ENCODE results near the gene EIF3J.
"Not testable (repeated sequence)": the region's sequence is repeated elsewhere in the genome, so short reads cannot be mapped to it uniquely, and the experiment has no call there.

The EIF3J gene

DNA sequence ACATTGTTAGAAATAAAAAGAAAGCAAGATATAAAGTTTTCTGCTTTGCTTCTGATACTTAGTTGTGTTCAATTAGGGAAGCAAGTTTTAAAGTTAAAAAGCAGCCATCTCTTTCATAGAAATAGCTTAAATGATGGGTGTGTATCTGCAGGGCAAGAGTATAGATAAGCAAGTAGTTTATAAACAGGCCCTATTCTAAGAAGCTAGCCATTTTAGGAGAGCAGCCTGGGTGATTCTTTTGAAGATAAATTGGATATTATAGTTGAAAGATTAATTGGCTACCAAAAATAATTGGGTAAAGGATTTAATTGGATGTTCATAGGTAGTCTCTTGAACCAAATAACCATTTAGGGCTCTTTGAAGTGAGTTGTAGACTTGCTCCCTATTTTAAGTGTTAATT is 5.6 kb downstream of the EIF3J start:
- peak; percentile 64 for DNase-seq (ENCODE audit: low spot score)

DNA sequence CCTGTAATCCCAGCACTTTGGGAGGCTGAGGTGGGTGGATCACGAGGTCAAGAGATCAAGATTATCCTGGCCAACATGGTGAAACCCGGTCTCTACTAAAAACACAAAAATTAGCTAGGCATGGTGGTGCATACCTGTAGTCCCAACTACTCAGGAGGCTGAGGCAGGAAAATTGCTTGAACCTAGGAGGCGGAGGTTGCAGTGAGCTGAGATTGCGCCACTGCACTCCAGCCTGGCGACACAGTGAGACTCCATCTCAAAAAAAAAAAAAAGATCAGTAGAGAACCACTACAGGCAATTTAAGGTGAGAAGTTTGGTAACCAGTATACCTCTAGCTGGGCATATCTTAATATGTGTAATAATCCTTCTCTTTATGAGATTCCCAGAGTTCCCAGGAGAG is 7.8 kb downstream of the EIF3J start:
- DNase-seq (ENCODE audit: low spot score) = not testable (repeated sequence)

DNA sequence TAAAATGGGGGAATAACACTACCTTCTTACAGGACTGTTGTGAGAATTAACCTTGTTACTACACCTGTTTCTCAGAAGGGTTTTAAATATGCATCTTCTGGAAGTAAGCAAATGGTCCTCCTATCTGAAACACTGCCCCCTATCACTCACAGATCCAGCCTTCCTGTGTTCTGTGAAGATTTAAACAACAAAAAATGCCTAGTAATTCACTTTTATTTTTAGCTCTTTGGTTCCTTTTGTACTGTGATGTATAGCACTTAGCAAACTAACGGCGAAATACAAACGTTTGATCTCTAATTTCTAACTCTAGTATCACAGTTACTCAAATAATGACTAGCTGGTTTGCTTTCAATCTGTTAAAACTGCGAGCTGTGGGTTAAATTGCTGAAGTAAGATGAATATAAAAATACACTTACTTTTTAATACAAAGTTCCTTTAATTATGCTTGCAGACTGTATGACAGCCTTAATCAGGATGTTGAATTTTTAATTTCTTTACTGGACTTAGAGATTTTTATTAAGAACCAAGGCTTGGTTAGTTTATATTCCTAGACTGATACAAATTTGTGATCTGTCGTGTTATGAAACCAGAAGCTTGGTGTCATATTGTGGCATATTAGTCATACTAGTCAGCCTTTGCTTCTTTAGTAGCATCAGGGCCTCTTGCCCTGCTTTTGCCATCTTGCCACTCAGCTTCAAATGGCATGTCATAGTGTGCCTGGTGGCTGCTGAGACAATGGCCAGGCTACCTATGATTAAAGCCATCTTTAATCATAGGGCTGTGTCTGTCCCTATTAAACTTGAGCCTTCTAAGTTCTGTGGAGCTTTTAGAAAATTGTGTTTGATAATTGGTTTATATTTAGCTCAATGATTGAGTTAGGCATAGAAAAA is 9.2 kb downstream of the EIF3J start:
- no peak for DNase-seq (ENCODE audit: low spot score)

DNA sequence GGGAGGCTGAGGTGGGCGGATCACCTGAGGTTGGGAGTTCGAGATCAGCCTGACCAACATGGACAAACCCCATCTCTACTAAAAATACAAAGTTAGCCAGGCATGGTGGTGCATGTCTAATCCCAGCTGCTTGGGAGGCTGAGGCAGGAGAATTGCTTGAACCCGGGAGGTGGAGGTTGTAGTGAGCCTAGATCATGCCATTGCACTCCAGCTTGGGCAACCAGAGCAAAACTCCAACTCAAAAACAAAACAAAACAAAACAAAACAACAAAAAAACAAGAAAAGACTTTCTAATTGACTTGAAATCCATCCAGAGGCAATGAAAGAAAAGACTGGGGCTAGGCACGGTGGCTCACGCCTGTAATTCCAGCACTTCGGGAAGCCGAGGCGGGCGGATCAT is 12.2 kb downstream of the EIF3J start:
- not testable (repeated sequence) for DNase-seq (ENCODE audit: low spot score)

DNA sequence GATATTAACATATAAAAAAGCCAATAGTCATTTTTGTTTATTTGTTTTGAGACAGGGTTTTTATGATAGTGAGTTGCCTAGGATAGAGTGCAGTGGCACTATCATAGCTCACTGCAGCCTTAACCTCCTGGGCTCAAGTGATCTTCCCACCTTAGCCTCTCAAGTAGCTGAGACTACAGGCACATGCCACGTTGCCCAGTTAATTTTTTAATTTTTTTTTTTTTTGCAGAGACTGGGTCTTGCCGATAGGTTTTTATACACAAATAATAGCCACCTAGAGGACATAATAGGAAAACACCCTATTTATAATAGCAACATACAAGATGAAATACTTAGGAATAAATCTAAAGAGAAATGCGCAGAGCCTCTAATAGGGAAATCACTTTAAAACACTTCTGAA is 13.3 kb downstream of the EIF3J start:
- DNase-seq (ENCODE audit: low spot score) = peak; percentile 57

DNA sequence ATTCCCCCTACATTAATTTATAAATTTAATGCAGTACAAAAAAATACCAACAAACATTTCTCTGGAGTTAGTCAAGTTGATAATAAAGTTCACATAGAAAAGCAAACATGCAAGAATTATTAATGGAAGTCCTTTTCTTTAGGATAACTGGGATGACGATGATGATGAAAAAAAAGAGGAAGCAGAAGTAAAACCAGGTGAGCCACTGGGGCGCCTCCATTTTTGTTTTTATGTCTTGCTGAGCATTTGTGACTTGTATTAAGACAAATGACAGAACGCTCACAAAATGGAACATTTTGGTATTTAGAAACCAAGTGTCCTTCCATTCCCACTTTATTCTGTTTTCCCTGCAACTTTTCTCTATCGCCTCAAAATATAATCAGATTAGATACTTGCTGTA is 13.8 kb downstream of the EIF3J start:
- no peak for DNase-seq (ENCODE audit: low spot score)

DNA sequence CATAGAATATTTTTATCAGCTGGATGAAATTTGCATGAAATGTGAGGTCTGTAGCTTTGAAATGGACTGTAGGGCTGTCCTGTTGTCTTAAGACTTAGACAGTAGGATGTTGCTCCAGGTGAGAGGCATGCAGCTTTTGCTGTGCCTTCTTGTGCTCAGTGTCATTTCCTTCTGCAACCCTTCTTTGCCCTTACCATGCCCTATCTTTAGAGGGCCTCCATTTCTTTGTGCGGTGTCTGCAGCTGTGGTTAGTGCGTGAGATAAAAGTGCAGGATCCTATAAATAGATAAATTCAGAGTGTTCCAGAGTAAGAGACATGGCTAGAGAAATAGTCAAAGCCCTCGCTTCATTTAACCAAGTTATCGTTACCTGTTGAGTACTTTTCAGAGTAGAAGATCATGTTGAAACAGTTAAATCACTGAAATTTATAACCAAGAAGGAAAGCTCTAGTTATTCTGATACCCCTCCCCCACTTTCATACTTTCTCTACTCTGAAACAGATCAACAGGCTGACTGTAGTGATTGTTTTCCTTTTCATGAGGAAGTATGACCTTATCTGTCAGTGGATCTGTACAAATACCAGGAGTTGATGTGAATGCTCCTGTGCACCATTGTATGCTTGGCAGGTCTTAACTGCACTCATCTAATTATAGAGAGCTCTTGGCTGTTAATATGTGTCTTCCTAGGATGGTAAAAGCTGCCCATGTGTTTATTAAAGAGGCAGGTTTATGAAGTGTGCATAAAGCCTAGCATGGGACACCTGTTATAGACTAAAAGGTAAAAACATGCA is 18.2 kb downstream of the EIF3J start:
- DNase-seq (ENCODE audit: low spot score) = no peak

DNA sequence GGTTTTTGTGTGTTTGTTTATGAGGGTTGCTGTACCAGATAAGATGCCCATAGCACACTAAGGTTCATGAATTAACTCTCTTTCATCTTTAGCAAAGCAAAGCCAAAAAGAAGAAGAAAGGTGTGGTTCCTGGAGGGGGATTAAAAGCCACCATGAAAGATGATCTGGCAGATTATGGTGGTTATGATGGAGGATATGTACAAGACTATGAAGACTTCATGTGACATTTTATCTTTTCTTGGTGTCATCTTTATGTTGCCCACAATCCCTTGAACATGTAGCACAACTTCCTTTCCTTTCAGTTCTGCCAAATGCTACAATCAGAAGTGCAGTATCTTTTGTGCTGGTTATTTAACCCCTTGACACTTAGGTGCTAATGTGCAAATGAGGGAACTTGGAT is 24.0 kb downstream of the EIF3J start:
- not testable (repeated sequence) for DNase-seq (ENCODE audit: low spot score)

DNA sequence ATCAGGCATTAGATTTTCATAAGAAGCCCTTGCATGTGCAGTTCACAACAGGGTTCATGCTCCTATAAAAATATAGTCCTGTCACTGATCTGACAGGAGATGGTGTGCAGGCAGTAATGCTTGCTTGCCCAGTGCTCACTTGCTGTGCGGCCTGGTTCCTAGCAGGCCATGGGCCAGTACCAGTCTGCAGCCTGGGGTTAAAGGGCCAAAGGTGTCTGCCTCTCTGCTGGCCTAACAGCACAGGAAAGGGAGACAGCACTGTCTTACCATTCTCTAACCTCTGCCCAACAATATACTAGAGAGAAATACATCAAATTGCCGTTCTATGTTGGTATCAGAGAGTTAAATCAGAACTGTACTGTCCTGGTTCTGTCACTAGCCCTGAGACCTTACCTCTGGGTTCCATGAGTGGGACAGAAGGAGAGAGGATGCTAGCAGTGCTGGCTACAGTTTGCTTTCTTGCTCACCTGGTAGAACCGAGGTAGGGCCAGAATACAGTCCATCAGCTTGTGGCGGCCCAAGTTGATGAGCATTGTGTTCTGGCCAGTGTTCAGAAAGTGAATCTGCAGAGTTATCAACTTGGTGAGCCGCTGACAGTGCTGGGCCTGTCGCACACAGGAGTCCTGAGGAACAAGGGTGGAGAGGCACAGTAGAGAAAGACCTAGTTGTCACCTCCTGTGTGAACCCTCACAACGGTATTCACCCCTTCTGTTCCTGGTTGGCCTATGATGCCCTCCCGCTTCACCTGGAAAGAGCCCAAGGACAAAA is 28.6 kb downstream of the EIF3J start:
- no peak for DNase-seq (ENCODE audit: low spot score)

DNA sequence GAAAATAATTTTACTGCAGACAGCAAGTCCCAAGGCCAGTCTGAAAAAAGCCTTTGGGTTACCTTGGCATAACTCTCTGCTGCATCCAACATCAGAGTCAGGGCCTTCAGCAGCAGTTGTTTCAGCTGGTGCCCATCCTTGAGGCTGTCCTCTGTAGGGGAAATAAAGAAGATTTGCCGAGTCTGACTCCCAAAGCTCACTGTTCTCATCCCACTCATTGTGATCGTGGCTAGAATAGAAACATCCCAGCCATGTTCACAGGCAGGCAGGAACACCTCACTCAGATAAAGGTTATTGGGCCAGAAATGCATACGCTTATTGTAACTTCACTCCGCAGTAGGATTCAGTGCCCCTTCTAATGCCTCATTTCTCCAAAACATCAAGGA is 29.2 kb downstream of the EIF3J start:
- no peak for DNase-seq (ENCODE audit: low spot score)

DNA sequence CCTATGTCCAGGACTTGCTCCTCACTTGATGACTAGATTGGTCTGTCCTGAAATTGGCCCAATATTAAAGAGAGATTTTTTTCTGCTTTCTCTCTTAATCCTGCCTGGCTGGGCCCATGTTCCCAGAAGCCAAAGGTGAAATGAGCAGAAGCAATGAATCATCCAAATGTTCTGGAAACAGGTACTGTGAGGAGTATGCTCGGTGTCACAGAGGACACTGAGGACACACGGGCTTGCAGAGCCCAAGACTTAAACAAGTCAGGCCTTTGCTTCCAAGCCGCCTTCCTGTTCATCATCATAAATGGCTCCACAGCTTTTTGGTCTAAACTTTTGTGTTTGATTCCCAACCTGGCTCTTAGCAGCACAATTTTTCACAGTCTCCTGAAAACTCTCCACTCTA is 31.4 kb downstream of the EIF3J start:
- no peak for DNase-seq (ENCODE audit: low spot score)

DNA sequence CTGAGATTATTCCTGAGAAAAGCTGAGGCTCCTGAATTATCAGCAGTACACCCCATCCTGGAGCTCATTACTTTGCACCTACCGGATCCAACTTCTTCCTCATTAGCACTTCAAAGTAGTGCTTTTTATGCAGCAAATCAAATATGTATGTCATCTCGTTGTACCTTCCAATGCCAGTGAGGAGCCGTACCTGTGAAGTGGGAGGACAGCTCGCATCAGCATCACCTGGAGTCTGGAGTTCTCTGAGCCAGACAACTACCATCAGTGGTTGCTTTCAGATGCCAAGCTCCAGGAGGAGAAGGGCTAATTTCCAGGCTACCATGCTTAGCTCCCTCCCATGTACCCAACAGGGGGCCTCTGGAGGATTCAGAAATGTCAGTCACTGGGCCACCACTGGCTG is 32.4 kb downstream of the EIF3J start:
- no peak for DNase-seq (ENCODE audit: low spot score)

DNA sequence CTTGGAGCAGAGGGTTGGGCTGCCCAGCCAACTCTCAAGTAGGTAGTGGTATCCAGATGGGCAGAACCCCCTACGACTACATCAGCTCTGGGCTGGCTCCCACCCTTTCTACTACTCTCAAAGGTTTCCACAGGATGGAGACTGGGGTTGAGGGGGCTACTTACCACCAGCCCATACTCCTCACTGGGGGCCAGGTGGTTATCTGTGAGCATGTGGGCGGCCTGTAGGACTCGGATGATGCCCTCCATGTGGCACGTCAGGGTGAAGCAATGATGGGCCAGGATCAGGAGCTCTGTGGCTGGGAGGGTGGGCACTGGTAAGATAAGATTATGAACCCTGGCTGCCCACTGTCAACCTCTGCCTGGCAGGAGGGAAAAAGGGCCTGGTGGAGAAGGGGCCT is 33.4 kb downstream of the EIF3J start:
- no peak for DNase-seq (ENCODE audit: low spot score)

DNA sequence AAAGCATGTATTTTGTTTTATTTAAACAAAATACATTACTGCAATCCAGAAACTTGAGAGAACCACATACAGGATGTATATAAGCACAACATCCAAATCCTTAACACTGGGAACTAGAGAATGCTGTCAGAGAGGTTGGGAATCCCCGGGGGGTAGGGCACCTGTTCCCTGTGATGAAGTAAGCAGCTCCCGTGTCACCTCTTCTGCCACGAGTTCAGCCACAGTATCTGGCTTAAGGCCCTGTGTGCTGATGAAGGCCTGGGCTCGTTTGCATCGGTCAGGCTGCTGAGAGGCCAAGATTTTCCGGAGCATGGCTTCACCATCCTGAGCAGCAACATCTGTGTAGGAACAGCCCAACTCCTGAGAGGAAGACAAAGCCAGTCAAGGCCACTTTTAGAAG is 36.4 kb downstream of the EIF3J start:
- DNase-seq (ENCODE audit: low spot score) = no peak

DNA sequence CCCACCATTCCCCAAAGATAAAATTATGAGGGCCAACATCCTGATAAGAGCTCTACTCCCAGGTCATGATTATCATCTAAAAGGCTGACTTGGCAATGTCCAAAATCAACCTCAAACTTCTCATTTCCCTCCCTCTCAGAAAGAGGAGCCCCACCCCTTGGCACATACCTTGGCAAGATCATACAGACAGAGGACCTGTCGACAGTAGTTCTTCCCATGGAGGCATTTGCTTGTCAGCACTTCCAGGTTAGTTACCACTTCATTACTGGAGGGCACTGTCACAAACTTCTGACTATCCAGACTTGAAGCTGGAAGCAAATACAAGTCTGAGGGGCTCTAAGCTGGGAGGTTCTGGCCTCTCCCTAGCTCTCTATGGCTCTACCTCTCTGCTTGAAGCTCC is 37.8 kb downstream of the EIF3J start:
- DNase-seq (ENCODE audit: low spot score) = no peak

DNA sequence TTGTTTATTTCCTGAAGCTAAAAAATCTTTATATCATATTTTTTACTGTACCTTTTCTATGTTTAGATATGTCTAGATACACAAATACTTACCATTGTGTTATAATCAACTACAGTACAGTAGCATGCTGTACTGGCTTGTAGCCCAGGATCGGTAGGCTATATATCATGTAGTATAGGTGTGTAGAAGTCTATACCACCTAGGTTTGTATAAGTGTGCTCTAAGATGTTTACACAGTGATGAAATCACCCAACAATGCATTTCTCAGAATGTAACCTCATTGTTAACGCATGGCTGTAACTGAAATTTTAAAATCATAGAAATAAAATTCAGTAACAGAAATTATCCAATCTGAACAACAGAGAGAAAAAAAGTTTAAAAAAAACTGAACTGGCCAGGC is 43.2 kb downstream of the EIF3J start:
- DNase-seq (ENCODE audit: low spot score) = no peak

DNA sequence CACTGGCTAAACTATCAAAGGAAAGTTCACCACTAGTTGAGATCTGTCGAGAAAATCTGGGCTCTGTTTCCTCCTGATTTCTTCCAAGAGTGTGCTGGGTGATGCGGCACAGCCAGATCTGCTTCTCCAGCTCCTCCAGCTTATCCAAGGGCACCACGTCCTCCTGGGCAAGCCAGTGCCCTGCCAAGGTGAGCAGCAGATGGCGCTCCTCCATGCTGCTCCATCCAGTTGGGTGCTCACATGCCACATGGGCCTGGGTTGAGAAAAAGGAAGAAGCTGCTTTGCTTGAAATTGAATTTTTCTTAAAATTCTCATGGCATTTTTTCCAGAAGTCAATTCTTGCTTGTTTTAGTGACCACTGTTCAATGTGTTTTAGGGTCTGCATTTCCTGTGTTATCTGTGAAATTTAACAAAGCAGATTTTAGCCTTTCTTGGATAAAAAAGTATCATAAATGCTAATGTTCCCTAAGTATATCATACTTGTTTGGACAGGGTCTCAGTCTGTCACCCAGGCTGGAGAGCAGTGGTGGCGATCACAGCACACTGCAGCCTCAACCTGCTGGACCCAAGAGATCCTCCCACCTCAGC is 47.3 kb downstream of the EIF3J start:
- peak; percentile 57 for DNase-seq (ENCODE audit: low spot score)

DNA sequence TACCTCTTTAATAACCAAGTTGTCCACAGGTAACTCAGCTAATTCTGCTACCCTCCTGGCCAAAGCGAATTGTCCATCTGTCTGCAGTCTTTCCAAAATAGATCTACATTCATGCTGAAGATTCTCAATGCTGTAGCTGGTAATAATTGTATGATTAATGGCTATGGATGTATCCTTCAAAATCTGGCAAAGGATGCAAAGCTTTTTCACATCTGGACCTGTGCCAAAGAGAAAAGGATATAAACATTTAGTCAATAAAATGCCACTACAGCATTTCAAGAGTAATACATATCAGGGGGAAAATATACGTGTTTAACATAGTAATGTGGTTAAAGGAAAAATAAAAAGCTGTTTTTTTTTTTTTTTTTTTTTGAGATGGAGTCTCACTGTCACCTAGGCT is 48.7 kb downstream of the EIF3J start:
- DNase-seq (ENCODE audit: low spot score) = no peak

DNA sequence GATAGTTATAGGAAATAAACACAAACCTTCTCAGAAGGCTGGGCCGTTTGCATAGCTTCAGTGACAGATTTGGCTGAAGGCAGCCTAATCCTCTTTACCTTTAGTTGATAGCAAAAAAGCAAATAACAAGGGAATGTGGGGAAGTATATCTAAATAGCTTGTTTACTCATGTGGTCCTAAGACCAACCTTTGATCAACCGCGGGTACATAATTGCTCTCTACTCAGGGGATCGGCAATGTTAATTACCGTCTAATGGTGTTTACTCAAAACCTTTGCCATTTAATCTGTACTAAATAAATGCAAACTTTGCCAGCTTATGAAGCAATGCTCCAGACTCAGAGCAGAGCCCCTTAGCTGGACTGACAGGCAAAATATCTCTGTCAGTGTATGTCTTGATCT is 51.6 kb downstream of the EIF3J start:
- no peak for DNase-seq (ENCODE audit: low spot score)

DNA sequence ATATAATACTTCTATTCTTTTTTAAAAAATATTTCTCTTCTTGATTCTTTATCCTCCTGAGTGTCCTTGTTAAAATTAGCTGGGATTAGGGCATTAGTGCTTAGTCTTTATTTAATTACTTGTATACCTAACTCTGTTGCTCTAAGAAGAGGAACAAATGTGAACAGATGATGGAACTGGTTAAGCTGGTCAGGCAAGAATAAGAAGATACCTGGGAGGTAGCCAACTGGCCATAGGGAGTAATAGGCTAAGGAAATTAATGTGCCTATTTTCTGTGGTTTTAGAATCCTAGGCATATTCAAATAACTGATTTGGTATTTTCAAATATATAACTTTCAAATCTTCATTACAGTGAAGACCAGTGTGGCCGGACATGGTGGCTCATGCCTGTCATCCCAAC is 54.4 kb downstream of the EIF3J start:
- DNase-seq (ENCODE audit: low spot score) = no peak

DNA sequence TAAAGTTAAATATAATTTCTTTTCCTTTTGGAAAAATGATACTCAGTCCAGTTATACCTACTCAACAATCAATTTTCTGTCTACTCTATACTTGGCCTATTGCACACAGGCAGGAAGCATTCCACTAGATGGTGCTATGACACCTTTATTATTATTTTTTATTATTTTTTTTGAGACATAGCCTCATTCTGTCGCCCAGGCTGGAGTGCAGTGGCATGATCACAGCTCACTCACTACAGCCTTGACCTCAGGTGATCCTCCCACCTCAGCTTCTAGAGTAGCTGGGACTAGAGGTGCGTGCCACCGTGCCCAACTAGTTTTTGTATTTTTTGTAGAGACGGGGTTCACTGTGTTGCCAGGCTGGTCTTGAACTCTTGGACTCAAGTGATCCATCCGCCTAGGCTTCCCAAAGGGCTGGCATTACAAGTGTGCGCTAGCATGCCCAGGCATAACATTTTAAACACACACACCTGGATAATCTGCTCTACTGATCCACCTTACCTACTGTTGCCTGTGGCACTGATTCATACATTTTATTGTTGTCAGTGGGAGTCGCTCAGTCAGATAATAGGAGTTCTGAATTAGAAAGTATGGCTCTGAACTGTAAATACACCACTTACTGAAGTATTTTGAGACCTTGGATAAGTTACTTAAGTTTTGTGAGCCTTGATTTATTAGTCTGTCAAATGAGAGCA is 56.2 kb downstream of the EIF3J start:
- DNase-seq (ENCODE audit: low spot score) = peak; percentile 47

DNA sequence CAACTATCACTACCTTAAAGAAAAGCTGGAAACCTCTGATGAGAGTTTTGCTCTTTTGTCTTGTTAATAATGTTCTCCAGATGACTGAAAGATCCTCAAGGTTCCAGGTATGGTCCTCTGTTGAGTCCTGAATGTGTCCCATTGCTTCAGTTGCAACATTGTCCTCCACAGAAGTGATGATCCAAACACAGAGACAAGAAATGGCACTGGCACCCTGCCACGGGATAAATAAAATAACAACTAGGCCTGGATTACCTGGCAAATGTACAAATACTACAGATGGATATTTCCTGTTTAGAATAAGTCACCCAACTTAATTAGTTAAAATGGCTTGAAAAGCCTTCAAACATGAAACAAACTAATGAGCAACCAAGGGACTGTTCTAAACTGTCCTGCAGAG is 58.3 kb downstream of the EIF3J start:
- no peak for DNase-seq (ENCODE audit: low spot score)

Data from hematopoietic multipotent progenitor cell treated with erythropoietin and hydrocortisone succinate and interleukin-3 and kit ligand, for 15 days (in vitro differentiated cells).